Natural killer cell (primary cell): ENCODE results near the gene ROR1. TPM values are rescaled to one million over a fixed set of nuclear protein-coding genes. Genes with fewer than 3 reads are reported as not detected.

Source experiments
- ATAC-seq, 3 donors: fragments of 150-1000 bp in 2 of 3; fragments of 200-7000 bp in 1 of 3; cut with Tn5 transposase; 1 replicate in 1 of 3; 2 replicates in 2 of 3; pipeline ENCODE4 v1.10.0; 2021; ENCODE audit warnings: mild to moderate bottlenecking in 2 of 3, moderate library complexity in 2 of 3
- DNase-seq, 2 donors: peaks; one replicate each; pipeline versions ENCODE4 v3.0.0 to v3.0.0-alpha.2; 2013 to 2021; ENCODE audit warnings: mixed read lengths in 1 of 2
- H3K27ac ChIP-seq: one replicate; pipeline ENCODE4 v1.5.1; 2013; ENCODE audit warnings: mild to moderate bottlenecking, low read length
- H3K27me3 ChIP-seq: one replicate; pipeline ENCODE4 v1.6.1; 2013; ENCODE audit warnings: low read length; ENCODE audit not compliant: control insufficient read depth, insufficient read depth
- H3K36me3 ChIP-seq: one replicate; pipeline ENCODE4 v1.6.1; 2013; ENCODE audit warnings: low read length; ENCODE audit not compliant: control insufficient read depth, insufficient read depth
- H3K4me1 ChIP-seq: one replicate; pipeline ENCODE4 v1.6.1; 2013; ENCODE audit warnings: low read length; ENCODE audit not compliant: control insufficient read depth, insufficient read depth
- H3K4me3 ChIP-seq: one replicate; pipeline ENCODE4 v1.5.1; 2013; ENCODE audit warnings: low read length
- H3K9me3 ChIP-seq: one replicate; pipeline ENCODE4 v1.6.1; 2013; ENCODE audit warnings: low read length; ENCODE audit not compliant: control insufficient read depth, insufficient read depth
- H3K27ac Mint-ChIP-seq, 2 donors: one replicate each; pipeline ENCODE4 v1.8.0; 2022; ENCODE audit warnings: mild to moderate bottlenecking in 2 of 2, mixed read lengths in 2 of 2, moderate library complexity in 1 of 2
- H3K27me3 Mint-ChIP-seq, 2 donors: one replicate each; pipeline ENCODE4 v1.8.0; 2022; ENCODE audit warnings: low read depth in 2 of 2, mixed read lengths in 2 of 2
- H3K36me3 Mint-ChIP-seq: one replicate; pipeline ENCODE4 v1.8.0; 2022; ENCODE audit warnings: mixed read lengths
- H3K4me1 Mint-ChIP-seq, 2 donors: one replicate each; pipeline ENCODE4 v1.8.0; 2022; ENCODE audit warnings: mixed read lengths in 2 of 2
- H3K4me3 Mint-ChIP-seq: one replicate; pipeline ENCODE4 v1.8.0; 2022; ENCODE audit warnings: mild to moderate bottlenecking, moderate library complexity, mixed read lengths
- H3K9me3 Mint-ChIP-seq, 2 donors: one replicate each; pipeline ENCODE4 v1.8.0; 2022; ENCODE audit warnings: mixed read lengths in 2 of 2
- WGBS: methylation state at CpG from one replicate; pipeline ENCODE4 v1.1.7; 2013; ENCODE audit warnings: missing lambda C conversion rate; ENCODE audit not compliant: insufficient coverage; 5-methylcytosine and 5-hydroxymethylcytosine counted together
- intact Hi-C: fragments of 100-400 bp; cut with micrococcal nuclease; formaldehyde crosslinking; loops from one replicate; pipeline ENCODE4 v1.14.2; 2022
- total RNA-seq, 4 donors: library from RNA; stranded (reverse); fragments of 120-200 nt in 1 of 4; gene quantifications; one replicate each; pipeline versions ENCODE4 v1.2.3 to v1.2.4, GENCODE V29; 2013 to 2022
- TF ChIP-seq, protein P1 (sequence below): fragments of 200-600 bp; IDR thresholded peaks from one replicate; pipeline ENCODE4 v1.8.0; 2022; ENCODE audit warnings: antibody characterized with exemption

Gene ROR1
- total RNA-seq, 3 donors from 2014 or later (not counting 1 experiment from before 2014, with no cell fraction given): 0.05 to 0.35 (median 0.27) TPM

DNA sequence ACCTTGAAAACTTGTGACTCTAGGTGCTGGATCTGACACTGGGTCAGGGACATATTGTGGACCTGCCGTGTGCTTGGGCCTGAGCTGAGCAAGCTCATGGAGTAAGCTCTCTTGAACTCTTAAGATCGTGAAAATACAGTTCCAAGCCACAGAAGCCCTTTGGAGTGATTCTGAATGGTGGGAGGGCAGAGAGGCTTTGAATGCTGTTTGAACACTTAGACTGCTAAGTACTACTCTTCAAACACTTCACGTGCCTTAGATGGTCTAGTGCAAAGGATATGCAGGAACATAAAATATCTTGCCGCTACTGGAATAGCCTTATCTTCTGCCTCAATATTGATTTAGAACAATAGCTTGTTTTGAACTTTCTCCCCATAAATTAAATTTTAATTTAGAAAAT, 21.6 kb downstream of the ROR1 start:
- Histone ChIP-seq H3K27me3 (no peaks in the 10 kb centered on the region), H3K27ac (no peak overlapping the region), H3K4me3 (no peak overlapping the region), H3K4me1 (no peaks in the 10 kb centered on the region), H3K9me3 (no peaks in the 10 kb centered on the region), H3K36me3 (no peaks in the 10 kb centered on the region)
- 92% methylated on average over 2 of the region's 4 CpGs for WGBS
- Mint-ChIP-seq H3K9me3 (no peaks in the 10 kb centered on the region), H3K4me1 (no peaks in the 10 kb centered on the region), H3K36me3 (no peaks in the 10 kb centered on the region), H3K27me3 (peaks cover 16 to 28% of the 10 kb centered on the region in 2 donors), H3K4me3 (no peak overlapping the region), H3K27ac (no peak overlapping the region)
- TF ChIP-seq, protein P1, sequence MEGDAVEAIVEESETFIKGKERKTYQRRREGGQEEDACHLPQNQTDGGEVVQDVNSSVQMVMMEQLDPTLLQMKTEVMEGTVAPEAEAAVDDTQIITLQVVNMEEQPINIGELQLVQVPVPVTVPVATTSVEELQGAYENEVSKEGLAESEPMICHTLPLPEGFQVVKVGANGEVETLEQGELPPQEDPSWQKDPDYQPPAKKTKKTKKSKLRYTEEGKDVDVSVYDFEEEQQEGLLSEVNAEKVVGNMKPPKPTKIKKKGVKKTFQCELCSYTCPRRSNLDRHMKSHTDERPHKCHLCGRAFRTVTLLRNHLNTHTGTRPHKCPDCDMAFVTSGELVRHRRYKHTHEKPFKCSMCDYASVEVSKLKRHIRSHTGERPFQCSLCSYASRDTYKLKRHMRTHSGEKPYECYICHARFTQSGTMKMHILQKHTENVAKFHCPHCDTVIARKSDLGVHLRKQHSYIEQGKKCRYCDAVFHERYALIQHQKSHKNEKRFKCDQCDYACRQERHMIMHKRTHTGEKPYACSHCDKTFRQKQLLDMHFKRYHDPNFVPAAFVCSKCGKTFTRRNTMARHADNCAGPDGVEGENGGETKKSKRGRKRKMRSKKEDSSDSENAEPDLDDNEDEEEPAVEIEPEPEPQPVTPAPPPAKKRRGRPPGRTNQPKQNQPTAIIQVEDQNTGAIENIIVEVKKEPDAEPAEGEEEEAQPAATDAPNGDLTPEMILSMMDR: no peak
- DNase-seq (no peak), ATAC-seq (no peak)
- intact Hi-C loops: no loop called here

DNA sequence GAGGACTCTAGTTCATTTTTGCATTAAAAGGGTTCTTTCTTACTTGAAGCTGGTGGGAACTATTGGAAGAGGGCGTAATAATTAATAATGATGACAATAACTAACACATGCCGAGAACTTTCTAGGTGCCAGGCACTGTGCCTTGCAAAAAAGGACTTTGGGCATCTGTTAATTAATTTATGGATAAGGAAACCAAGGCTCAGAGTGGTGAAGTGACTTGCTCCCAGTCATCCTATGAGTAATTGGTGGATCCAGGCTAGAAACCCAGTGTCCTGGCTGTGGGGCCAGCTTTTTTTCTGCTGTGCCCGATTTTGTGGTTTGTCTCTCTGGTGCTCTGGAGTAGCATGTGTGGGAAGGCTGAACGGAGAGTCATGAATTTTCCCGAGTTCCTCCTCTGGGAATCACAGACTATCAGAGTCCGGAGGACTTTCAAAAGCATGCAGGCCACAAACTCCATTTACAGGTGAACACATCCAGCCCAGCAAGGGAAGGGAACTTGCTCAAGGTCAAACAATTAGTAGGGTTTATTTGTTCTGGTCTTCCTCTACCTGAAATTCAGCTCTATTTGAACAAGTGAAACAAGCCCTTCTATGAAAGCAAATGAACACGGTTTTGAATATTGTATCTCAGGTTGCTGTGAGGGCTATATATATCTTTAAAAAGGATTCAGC, 23.4 kb downstream of the ROR1 start:
- Mint-ChIP-seq H3K36me3 (no peaks in the 10 kb centered on the region), H3K4me1 (no peaks in the 10 kb centered on the region), H3K27me3 (peaks cover 13 to 20% of the 10 kb centered on the region in 2 donors), H3K4me3 (no peak overlapping the region), H3K27ac (no peak overlapping the region), H3K9me3 (no peaks in the 10 kb centered on the region)
- H3K4me3 ChIP-seq: no peak overlapping the region
- no peaks in the 10 kb centered on the region for H3K4me1 ChIP-seq
- no peak for ATAC-seq
- TF ChIP-seq, protein P1: no peak
- whole genome bisulfite sequencing: 91% methylated on average over 7 of the region's 7 CpGs
- no peak for DNase-seq
- intact Hi-C loops: no loop called here
- no peaks in the 10 kb centered on the region for H3K9me3 ChIP-seq
- no peaks in the 10 kb centered on the region for H3K36me3 ChIP-seq
- H3K27me3 ChIP-seq: no peaks in the 10 kb centered on the region
- H3K27ac ChIP-seq: no peak overlapping the region

DNA sequence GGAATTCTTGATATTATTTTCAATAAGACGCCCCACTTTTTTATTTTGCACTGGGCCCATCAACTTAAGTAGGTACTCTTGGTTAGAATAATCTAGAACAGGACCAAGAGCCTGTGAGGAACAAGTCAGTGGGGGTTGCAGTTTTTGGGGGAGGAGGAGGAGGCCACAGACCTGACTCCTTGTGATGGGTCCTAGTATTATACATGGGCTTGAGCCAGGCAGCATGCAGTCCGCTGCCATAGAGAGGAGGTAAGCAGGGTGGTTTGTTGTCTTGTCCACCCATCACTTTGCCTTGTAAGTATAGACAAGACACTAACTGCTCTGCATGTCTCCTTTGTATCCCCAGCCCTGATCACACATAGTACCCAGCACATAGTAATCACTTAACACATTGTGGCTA, 24.5 kb downstream of the ROR1 start:
- ATAC-seq: no peak

More for the DNA sequence above, 24.5 kb downstream of the ROR1 start:
- H3K27me3 ChIP-seq: no peaks in the 10 kb centered on the region
- no peak overlapping the region for H3K4me3 ChIP-seq
- intact Hi-C loops: no loop called here
- TF ChIP-seq, protein P1: no peak
- H3K27me3 Mint-ChIP-seq: peaks cover 13 to 20% of the 10 kb centered on the region in 2 donors
- H3K36me3 ChIP-seq: no peaks in the 10 kb centered on the region
- no peaks in the 10 kb centered on the region for H3K9me3 ChIP-seq
- H3K4me3 Mint-ChIP-seq: no peak overlapping the region
- DNase-seq: no peak
- 80% methylated on average over 1 of the region's 2 CpGs for WGBS
- no peak overlapping the region for H3K27ac ChIP-seq
- no peaks in the 10 kb centered on the region for H3K4me1 ChIP-seq
- no peaks in the 10 kb centered on the region for H3K36me3 Mint-ChIP-seq
- H3K27ac Mint-ChIP-seq: no peak overlapping the region
- H3K4me1 Mint-ChIP-seq: no peaks in the 10 kb centered on the region
- H3K9me3 Mint-ChIP-seq: no peaks in the 10 kb centered on the region
